Panc1 (cell line): Measurements from ENCODE around the gene AOC2.

Source experiments
- CTCF ChIP-seq: fragments of 450-650 bp; IDR thresholded peaks from 2 replicates; pipeline ENCODE4 v1.5.1; 2017; ENCODE audit warnings: mild to moderate bottlenecking
- POLR2AphosphoS5 ChIP-seq: IDR thresholded peaks from 2 replicates; pipeline ENCODE4 v1.6.1; 2012; ENCODE audit warnings: mild to moderate bottlenecking, low read depth, low read length, moderate library complexity

GRCh38 chr17:42882166-42882565 lies 37.8 kb downstream of the AOC2 start:
- TF ChIP-seq CTCF, result no peak
- TF ChIP-seq POLR2AphosphoS5, result no peak
